Measurements from ENCODE around the gene RYR2.

DNA sequence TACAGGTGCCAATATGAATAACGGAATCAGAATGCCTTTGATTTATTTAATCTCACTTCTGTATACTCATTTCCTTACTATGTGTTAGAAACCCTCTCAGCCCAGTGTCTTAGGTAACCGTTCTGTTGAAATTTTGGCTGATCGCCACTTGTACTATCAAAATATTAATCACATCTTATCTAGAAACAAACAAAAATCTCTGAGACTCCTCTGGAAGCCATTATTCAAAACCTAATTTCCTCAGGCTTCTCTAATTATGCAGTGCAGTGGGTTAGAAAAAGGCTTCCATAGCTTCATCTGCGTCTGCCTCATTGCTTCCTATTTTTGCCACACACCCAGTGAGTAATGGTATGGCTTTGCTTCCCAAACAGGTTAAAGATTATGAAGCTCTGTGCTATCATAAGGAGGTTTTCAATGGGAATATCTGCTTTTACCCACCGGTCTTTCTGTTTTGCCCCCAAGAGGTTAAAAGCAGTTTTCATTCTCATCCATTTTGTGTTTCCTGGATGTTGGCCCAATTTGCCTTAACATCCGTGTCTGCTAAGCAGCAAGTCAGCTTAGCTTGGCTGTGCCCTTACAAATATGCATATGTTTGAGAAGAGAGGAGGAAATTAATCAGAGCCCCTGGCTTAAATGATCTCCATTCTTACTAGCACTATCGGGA is 129.6 kb downstream of the RYR2 start:
- TF ChIP-seq, protein P1, sequence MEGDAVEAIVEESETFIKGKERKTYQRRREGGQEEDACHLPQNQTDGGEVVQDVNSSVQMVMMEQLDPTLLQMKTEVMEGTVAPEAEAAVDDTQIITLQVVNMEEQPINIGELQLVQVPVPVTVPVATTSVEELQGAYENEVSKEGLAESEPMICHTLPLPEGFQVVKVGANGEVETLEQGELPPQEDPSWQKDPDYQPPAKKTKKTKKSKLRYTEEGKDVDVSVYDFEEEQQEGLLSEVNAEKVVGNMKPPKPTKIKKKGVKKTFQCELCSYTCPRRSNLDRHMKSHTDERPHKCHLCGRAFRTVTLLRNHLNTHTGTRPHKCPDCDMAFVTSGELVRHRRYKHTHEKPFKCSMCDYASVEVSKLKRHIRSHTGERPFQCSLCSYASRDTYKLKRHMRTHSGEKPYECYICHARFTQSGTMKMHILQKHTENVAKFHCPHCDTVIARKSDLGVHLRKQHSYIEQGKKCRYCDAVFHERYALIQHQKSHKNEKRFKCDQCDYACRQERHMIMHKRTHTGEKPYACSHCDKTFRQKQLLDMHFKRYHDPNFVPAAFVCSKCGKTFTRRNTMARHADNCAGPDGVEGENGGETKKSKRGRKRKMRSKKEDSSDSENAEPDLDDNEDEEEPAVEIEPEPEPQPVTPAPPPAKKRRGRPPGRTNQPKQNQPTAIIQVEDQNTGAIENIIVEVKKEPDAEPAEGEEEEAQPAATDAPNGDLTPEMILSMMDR (IDR thresholded peaks at IDR 0.05; ENCODE audit: low read length), result no peak
- TF ChIP-seq EZH2 (IDR thresholded peaks at IDR 0.05; ENCODE audit: borderline replicate concordance, low read length), result no peak
